Embryonic facial prominence (tissue), 1 donor: ENCODE data around the gene TLR8.

Source experiments
- DNase-seq: peaks from one replicate; pipeline ENCODE4 v3.0.0-alpha.2; 2016; ENCODE audit errors: extremely low spot score

The TLR8 gene

GRCh38 chrX:12966151-12966550 is 59.7 kb downstream of the TLR8 start:
- DNase-seq = no peak

DNA sequence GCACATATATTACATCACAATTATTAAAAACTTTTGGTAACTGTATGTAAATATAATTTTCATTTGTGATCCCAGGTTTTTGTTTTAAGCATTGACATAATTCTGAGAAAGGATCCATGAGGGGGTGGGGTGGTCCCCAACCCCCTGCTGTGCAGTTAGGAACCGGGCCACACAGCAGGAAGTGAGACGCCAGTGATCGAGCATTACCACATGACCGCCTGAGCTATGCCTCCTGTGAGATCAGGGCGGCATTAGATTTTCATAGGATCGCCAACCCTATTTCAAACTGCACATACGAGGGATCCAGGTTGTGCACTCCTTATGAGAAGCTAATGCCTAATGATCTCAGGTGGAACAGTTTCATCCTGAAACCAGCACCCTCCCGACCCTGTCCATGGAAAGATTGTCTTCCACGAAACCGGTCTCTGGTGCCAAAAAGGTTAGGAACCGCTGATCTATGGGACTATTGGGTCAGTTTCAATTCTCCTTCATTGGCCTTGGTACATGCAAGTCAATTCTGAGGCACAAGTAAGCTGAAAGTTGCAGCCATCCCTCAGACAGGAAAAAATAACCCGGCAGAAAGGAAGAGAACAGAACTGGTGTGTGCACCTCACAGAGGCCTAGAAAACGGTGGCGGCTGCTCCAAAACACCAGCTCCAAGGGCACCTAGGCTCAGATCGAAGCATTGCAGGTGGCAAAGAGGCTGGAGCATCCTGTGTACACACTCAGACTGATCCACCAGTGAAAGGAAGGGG is 61.5 kb downstream of the TLR8 start:
- DNase-seq = no peak

DNA sequence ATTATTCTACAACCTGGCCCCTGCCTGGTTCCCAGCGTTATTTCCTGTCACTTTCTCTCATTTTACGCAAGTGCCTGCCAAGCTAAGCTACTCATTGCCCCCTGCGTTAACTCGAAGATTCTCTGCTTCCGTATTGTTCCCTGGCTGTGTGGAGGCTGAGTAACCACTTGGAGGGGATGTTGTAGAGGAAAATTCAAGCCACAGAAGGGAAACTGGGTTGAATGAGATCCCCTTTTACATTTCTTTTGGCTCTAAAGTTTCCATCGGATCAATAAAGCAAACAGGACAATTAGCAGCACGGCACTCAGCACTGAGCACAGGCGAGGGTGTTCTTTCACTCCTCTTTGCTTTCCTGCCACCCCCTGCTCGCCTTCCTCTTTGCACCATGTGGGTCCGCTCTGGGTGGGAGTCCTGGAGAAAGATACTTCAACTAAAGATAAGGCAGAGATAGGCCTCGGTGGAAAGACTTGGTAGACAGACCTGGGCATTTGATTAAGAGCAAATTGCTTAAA is 64.3 kb downstream of the TLR8 start:
- DNase-seq = no peak

GRCh38 chrX:12971282-12972003 is 65.0 kb downstream of the TLR8 start:
- no peak for DNase-seq

GRCh38 chrX:12972243-12972642 is 65.8 kb downstream of the TLR8 start:
- no peak for DNase-seq
